ENCODE results near the gene PROX2.

DNA sequence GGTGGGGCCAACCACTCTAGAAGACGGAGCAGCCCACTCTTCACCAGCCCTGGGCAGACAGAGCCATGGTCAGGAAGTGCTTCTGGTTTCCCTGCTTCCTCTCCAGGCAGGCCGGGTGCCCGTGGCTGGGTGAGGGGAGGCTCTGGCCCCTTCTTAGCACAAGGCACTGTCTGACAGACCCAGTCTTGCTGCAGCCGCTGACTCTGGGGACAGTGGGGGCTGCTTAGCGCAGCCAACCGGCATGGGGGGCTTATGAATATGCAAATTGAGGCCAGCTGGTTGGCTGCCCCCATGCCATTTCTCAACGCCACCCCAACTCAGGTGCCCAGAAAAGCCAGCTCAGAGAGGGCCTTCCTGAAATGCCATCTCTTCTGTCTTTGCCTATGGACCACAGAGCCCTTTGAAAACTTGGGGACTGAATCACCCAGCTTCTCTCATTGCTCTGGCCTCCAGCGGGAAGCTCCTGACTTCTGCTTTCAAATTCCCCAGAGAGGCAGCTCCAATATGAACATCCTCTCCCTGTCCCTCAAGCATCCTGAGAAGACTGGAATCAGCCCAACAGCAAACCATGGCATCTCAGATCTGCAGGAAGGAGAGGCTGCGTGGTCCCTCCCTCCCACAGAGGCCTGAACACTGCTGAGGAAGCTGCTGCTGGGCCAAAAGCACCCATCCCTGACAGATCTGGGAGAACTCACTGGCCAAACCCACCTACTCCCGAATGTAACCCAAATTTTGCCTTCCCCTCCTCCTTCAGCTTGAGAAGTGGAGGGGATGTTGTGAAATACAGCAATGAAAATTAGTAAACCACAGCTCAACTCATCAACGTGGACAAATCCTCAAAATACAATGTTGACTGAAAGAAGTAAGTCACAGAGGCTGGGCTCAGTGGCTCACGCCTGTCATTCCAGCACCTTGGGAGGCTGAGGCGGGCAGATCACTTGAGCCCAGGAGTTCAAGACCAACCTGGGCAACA, at the start of gene PROX2:
- TF ChIP-seq, protein P1, sequence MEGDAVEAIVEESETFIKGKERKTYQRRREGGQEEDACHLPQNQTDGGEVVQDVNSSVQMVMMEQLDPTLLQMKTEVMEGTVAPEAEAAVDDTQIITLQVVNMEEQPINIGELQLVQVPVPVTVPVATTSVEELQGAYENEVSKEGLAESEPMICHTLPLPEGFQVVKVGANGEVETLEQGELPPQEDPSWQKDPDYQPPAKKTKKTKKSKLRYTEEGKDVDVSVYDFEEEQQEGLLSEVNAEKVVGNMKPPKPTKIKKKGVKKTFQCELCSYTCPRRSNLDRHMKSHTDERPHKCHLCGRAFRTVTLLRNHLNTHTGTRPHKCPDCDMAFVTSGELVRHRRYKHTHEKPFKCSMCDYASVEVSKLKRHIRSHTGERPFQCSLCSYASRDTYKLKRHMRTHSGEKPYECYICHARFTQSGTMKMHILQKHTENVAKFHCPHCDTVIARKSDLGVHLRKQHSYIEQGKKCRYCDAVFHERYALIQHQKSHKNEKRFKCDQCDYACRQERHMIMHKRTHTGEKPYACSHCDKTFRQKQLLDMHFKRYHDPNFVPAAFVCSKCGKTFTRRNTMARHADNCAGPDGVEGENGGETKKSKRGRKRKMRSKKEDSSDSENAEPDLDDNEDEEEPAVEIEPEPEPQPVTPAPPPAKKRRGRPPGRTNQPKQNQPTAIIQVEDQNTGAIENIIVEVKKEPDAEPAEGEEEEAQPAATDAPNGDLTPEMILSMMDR (IDR thresholded peaks at IDR 0.05 in 4 of 5, conservative IDR thresholded peaks at IDR 0.05 in 1 of 5): no peak
- TF ChIP-seq POLR2A (IDR thresholded peaks at IDR 0.05): no peak
